ENCODE results near the gene CAPG. TPM values are rescaled to one million over a fixed set of nuclear protein-coding genes. Genes with fewer than 3 reads are reported as not detected.

The CAPG gene
- total RNA-seq, 1 donor from 2014 or later: 555 TPM

GRCh38 chr2:85427300-85427835 lies 17.2 kb upstream of the CAPG start:
- no peak for DNase-seq
- no peak for ATAC-seq
- no peak overlapping the region for H3K27ac ChIP-seq
- H3K36me3 ChIP-seq: no peaks in the 10 kb centered on the region
- H3K27me3 ChIP-seq (ENCODE audit: low read depth): no peaks in the 10 kb centered on the region
- H3K4me1 ChIP-seq: peaks cover 5% of the 10 kb centered on the region
- intact Hi-C loops (cut with DNase I): no loop called here
- no peak for TF ChIP-seq CTCF (IDR thresholded peaks at IDR 0.05)
- no peaks in the 10 kb centered on the region for H3K9me3 ChIP-seq
- no peak overlapping the region for H3K4me3 ChIP-seq

DNA sequence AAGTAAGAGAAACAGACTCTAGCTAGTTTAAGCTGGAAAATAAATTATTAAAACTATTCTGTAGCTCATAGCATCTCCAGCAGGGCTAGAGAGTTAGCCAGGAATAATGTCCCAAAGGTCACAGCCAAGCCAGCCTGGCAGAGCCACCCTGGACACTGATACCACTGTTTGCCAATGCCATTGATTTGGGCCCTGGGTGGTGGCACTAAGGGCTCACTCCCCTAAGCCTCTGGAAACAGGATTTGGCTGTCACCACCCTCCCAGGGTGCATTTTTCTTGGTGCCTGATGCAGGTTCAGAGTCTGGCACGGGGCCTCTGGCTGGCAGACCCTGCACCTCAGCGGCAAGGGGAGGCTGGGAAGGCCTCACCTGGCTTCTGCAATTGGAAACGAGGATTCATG lies 15.4 kb upstream of the CAPG start:
- no peaks in the 10 kb centered on the region for H3K36me3 ChIP-seq
- DNase-seq: no peak
- H3K4me3 ChIP-seq: no peak overlapping the region
- ATAC-seq: no peak
- no peak overlapping the region for H3K27ac ChIP-seq
- H3K27me3 ChIP-seq (ENCODE audit: low read depth): no peaks in the 10 kb centered on the region
- peaks cover 12% of the 10 kb centered on the region for H3K4me1 ChIP-seq
- no peak for TF ChIP-seq CTCF (IDR thresholded peaks at IDR 0.05)
- H3K9me3 ChIP-seq: no peaks in the 10 kb centered on the region
- intact Hi-C loops (cut with DNase I): no loop called here

GRCh38 chr2:85423525-85423924 lies 13.4 kb upstream of the CAPG start:
- no peaks in the 10 kb centered on the region for H3K27me3 ChIP-seq (ENCODE audit: low read depth)
- intact Hi-C loops (cut with DNase I): loop anchor here (5.0 kb wide), 1 partner anchor 129 kb away; no protein-coding TSS in a partner anchor
- H3K27ac ChIP-seq: no peak overlapping the region
- TF ChIP-seq CTCF (IDR thresholded peaks at IDR 0.05): no peak
- no peaks in the 10 kb centered on the region for H3K36me3 ChIP-seq
- ATAC-seq (no peak), DNase-seq (no peak)
- no peak overlapping the region for H3K4me3 ChIP-seq
- H3K4me1 ChIP-seq: peaks cover 30% of the 10 kb centered on the region
- H3K9me3 ChIP-seq: no peaks in the 10 kb centered on the region

DNA sequence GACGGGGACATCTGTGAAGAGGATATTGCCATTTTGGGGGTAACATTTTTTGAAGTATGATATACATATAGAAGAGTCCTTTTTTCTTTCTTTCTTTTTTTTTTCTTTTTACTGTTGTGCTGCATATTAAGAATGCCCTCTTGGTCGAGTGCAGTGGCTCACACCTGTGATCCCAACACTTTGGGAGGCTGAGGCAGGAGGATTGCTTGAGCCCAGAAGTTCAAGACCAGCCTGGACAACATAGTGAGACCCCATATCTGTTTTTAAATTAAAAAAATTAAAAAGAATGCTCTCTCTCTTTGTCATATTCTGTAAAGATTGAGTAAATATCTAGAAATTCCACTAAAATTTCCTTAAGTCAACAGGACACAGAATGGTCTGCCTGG lies 11.9 kb upstream of the CAPG start:
- Histone ChIP-seq H3K9me3 (no peaks in the 10 kb centered on the region), H3K4me3 (no peak overlapping the region), H3K27ac (peak overlapping the region; percentile 94), H3K4me1 (peaks cover 30% of the 10 kb centered on the region), H3K27me3 (ENCODE audit: low read depth) (no peaks in the 10 kb centered on the region), H3K36me3 (no peaks in the 10 kb centered on the region)
- ATAC-seq (no peak), DNase-seq (no peak)
- TF ChIP-seq CTCF (IDR thresholded peaks at IDR 0.05): no peak
- intact Hi-C loops (cut with DNase I): loop anchor here (5.0 kb wide), 1 partner anchor 130 kb away; no protein-coding TSS in a partner anchor

DNA sequence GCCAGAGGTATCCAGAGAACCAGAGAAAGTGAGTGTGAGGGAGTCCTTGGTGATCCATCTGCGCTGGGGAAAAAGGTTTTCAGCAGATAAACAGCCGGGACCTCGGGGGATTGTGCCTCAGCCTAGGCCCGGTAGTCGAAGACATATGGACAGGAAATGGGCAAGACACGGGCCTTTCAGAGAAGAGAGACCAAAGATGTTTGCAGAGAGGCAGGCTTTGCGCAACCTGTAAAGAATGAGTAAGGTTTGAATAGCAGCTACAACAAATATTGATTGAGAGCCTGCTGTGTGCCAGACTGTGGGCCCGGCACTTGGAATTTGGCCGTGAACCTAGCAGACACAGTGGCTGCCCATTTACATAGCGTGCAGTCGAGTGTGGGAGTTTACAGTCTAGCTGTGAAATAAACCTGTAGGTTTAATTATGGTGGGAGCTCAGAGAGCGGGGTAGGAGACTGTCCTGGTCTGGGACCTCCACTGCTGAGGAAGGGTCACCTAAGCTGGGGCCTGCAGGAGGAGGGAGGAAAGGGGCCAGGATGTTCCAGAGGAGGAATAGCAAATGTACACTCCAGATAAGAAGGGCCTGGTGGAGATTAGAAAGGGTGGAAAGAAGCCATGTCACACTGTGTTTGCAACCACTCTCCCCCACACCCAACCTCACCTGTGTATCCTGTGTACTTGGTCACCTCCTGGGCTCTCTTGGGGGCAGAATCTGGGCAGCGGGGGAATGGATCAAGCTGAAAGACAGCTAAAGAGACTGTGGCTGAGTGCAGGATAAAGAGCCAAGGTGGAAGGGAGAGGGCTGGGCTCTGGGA lies 11.3 kb upstream of the CAPG start:
- no peak for TF ChIP-seq CTCF (IDR thresholded peaks at IDR 0.05)
- peak overlapping the region; percentile 94 for H3K27ac ChIP-seq

More for the DNA sequence above, 11.3 kb upstream of the CAPG start:
- ATAC-seq: peak; percentile 70 to 82
- Histone ChIP-seq H3K4me3 (peak overlapping the region; percentile 12), H3K4me1 (peaks cover 30% of the 10 kb centered on the region), H3K36me3 (no peaks in the 10 kb centered on the region), H3K27me3 (ENCODE audit: low read depth) (no peaks in the 10 kb centered on the region), H3K9me3 (no peaks in the 10 kb centered on the region)
- DNase-seq: peak; percentile 74
- intact Hi-C loops (cut with DNase I): loop anchor here (5.0 kb wide), 1 partner anchor 131 kb away; no protein-coding TSS in a partner anchor
